GM19455 (cell line): ENCODE results near the gene SLC8A1.
A peak's percentile ranks its signal among the peaks of the same experiment; 100 is the strongest.

Experiments
- ATAC-seq: cut with Tn5 transposase; IDR thresholded peaks from one replicate; pipeline ENCODE4 v1.9.1; 2021; ENCODE audit not compliant: unreplicated experiment

SLC8A1 gene

DNA sequence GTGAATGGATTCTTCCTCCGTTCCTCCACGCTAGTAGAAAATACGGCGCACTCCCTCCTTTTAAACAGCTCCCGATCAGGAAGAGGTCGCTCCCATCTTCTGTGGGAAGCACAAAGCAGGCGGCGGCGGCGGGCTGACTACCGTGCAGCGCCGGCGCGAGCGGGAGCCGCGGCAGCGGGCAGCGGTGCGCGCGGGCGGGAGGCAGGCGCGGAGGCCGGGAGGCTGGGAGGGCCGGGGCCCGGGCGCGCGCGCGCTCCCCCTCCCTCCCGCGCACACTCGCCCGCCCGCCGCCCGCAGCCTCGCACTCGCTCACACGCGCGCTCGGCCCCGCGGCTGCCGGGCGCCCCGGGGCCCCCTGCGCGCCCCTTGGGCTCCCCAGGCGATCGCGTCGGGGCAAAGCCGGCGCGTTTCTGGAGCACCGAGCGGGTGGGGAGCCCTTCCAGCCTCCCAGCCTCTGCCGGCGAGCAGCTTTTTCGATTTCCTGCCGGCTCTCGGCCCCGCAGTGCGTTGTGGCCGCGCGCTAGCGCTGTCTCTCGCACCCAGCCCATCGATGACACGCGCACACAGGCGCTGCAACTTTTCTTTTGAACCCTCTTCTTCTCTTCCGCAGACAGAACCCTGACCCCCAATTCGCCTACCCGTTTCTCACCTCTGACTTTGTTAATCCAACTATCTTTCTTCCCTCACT, at the start of gene SLC8A1:
Gene SLC8A1 (minus strand): TSS at position 173 of the 688 bp plus-strand sequence.
- peak; percentile 55 for ATAC-seq

DNA sequence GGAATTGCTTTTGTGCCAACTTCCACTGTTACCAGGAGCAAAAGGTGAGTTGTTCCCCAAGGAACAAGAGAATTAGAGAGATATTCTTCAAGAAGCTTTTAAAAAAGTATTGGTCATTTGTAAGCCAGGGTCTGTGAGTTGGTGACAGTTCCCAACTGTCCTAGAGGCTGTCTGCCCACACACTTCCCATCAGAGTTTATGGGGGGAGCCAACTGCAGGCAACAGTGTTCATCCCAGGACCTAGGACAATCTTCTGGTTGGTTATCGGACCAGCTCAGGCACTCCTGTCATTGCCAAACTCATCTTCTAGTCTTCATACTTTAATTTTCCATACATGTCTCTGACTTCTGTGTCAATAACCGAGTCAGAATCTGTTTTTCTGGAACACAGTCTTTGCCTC, 47.5 kb upstream of the SLC8A1 start:
- ATAC-seq: no peak

DNA sequence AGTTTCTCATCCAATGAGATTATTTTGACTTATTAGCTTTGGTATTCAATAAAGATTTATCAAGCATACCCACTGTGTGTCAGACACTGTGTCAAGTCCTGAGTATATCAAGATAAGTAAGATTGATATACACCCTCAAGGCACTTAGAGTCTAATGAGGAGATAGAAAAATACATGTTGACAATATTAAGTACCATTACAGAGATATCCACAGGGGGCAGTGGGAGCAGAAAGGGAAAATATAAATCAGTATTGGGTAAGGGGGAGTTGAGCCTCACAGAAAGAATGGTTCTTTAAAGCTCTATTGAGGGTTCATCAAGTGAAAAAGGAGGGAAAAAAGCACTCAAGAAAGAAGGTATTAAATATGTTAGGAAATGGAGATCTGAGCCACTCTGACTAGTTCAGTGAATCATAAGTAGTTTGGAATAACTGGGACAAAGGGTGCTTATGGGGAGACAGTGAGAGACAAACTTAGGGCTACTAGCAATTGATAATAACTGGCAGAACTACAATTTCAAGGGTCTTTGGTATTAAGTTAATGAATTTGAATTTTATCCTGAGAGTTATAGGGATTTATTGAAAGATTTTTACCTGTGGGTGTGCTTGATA, 45.5 kb upstream of the SLC8A1 start:
- ATAC-seq: no peak

- no peak for ATAC-seq
Observed at GRCh38 chr2:40489678-40489960, 37.7 kb upstream of the SLC8A1 start.

GRCh38 chr2:40488927-40489677, 37.2 kb upstream of the SLC8A1 start:
- ATAC-seq: no peak

DNA sequence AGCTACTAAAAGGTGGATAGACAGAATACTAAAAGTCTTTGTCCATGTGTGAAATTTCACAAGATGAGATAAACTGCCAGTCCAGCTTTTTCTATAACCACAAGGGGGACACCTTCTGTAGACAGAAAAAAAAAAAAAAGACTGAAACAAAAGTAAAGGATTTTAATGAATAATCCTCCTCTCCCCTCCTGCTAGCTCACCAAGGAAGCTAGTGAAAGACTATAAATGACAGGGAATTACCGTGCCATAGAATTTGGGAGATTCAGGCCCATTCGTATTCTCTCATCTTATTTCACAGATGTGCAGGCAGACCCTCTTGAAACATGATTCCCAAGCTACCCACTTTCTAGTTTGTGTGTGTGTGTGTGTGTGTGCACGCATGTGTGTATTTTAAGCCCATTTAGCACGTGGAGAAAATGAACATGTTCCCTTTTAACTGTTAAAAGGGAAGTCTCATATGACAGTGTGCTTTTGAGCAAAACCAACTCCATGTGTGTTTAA, 36.3 kb upstream of the SLC8A1 start:
- ATAC-seq: no peak

DNA sequence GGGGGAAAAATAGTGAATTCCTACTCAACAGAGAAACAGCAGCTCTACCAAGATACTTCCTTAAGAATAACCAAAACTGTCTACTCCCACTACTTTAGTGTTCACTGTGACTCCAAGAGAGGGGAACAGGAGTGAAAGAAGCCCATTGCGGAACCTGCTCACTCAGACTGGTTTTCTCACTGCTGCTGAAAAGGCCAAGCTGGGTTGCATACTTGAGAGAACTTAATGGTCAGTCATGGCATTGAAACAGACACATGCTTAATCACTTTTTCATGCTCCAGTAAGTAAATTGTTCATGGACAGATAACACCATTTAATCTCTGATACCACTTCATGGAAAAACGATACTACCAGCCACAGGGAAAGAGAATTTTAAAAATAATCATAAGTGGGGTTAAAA, 35.7 kb upstream of the SLC8A1 start:
- no peak for ATAC-seq

GRCh38 chr2:40485854-40486253, 34.0 kb upstream of the SLC8A1 start:
- no peak for ATAC-seq

GRCh38 chr2:40485318-40485717, 33.4 kb upstream of the SLC8A1 start:
- ATAC-seq: no peak

DNA sequence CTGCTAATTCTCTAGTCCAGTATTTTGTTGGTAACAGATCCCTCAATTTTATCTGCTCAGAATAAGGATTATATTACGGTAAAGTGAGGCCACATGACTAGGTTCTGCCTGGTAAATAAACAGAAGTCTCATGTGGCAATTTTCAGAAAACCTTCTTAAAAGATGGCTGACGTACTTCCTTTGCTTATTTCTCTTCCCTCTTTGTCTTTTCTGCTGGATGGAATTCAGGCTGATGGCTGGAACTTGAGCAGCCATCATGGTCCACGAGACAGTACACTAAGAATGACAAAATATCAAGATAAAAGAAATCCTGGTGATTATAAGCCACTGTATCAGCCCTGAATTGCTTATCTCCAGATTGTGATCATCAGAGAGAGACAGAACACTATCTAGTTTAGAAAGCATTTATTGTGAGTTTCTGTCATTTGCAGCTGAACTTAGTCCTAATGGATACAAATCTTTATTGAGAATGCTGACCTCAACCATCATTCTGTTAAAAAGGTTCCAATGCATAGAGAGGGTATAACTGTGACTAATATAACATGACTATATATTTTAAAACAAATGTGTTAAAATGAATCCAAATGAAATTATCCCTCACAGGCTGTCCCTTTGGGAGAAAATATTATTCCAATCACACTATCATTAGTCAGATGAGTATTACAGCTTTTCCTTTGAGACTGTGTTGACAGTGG, 31.8 kb upstream of the SLC8A1 start:
- ATAC-seq: no peak

DNA sequence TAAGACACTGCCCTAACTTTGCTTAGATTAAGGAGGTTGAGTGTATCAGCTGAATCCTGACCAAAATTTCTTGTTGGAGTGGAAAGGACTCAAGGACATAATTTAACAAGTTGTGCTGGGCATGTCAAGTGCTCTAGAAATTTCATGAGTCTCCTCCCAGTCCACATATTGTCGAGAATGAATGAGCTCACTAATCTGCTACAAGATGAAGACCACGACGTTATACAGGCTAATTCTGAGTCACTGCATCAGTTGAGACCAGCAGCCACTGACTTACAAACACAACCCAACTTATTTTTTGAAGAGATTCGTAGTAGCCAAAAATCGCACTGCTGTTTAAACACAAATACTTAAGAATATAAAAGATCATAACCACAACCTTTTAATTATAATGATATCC, 28.7 kb upstream of the SLC8A1 start:
- ATAC-seq: no peak

- ATAC-seq: no peak
Observed at GRCh38 chr2:40480073-40480472, 28.2 kb upstream of the SLC8A1 start.

DNA sequence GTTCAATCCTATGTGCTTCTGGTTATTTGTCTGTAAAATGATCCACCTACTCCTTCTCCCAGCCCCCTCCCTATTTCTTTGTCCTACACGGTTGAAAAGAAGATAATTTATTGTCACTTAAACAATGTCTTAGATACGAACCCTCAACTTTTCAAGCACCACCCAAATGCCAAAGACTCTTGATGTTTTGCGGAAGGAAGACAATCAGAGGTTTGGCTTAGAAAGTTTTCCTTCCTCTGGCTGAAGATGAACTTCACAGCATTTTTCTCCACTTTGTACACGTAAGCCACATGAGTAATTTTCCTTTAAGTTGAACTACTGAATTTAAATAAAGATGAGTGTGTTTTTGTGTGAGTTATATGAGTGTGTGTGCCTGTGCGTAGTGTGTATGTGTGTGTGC, 25.5 kb upstream of the SLC8A1 start:
- ATAC-seq: no peak

- ATAC-seq: no peak
Observed at GRCh38 chr2:40476436-40476835, 24.5 kb upstream of the SLC8A1 start.

DNA sequence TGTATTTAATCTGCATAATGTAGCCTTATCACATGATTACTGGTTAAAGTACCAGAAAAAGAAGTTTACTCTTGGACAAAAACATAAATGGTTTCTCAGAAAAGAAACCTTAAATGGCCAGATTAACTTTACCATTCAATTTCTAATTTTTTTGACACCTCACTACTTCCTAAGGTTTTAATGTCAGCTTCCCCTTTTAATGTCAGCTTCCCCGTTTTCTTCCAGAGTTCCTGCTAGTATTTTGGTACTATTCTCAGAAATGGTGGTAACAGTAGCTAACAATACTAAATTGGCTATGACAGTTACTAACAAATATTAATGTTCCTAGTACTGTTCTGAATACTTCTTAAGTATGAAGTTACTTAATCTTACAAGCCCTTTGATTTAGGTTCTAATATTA, 22.4 kb upstream of the SLC8A1 start:
- no peak for ATAC-seq

GRCh38 chr2:40471866-40472265, 20.0 kb upstream of the SLC8A1 start:
- no peak for ATAC-seq

- ATAC-seq: no peak
Observed at GRCh38 chr2:40470822-40471813, 19.2 kb upstream of the SLC8A1 start.

DNA sequence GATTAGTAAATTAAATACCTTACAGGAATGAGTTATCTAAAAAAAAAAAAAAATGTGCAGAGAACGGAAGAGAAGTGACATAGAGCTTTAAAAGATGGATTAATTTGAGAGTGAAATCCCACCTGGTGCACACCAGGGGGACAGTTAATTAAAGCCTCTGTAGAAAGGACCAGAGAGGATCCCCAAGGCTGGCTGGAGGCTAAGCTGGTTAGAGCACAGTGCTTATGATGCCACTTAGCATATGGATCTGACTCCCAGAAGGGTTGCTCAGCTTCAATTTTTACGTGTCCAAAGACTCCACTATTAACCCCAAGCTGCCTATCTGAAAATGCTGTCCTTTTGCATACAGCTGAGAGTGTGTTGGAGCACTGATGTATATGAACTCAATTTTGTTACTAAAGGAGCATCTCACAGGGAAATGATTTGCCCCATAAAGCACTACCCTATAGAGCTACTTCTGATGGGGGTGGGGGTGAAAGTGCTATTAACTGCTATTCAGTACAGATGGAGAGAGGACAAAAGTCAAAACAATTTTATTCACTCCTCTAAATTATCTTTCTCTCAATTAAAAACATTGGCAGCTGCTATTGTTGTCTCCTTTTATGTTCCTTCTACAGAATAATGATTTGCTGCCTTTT, 15.2 kb upstream of the SLC8A1 start:
- ATAC-seq: no peak

- no peak for ATAC-seq
Observed at GRCh38 chr2:40466332-40466906, 14.5 kb upstream of the SLC8A1 start.

DNA sequence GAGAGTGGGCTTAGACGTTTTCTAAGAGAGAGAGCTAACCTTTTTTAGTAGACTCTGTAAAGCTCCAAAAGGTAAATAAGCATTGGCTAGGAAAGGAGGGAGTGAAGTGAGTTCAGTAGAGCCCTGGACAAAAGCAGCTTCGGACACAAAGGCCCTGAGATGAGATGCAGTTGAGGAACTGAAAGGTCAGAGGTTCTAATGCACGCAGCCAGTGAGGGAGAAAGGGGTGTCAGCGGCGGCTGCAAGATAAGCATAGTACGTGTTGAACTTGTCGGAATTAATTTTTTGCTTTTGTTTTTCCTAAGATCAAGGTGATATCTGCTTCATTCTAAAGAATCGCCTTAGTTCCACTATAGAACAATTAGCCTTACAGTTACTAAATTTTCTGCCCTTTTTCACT, 11.2 kb upstream of the SLC8A1 start:
- no peak for ATAC-seq
